Measurements from ENCODE around the gene TCTN1.

DNA sequence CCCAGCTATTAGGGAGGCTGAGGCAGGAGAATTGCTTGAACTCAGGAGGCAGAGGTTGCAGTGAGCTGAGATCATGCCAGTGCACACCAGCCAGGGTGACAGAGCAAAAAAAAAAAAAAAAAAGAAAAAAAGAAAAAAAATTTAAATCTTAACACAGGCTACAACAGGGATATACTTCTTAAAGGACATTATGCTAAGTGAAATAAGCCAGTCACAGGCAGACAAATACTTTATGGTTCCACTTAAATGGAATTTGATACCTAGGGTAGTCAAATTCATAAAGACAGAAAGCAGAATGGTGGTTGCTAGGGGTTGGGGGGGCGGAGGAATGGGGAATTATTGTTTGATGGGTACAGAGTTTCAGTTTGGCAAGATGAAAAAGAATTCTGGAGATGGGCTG, 16.0 kb upstream of the TCTN1 start:
- TF ChIP-seq POLR2A (IDR thresholded peaks at IDR 0.05) = no peak
- TF ChIP-seq, protein P1, sequence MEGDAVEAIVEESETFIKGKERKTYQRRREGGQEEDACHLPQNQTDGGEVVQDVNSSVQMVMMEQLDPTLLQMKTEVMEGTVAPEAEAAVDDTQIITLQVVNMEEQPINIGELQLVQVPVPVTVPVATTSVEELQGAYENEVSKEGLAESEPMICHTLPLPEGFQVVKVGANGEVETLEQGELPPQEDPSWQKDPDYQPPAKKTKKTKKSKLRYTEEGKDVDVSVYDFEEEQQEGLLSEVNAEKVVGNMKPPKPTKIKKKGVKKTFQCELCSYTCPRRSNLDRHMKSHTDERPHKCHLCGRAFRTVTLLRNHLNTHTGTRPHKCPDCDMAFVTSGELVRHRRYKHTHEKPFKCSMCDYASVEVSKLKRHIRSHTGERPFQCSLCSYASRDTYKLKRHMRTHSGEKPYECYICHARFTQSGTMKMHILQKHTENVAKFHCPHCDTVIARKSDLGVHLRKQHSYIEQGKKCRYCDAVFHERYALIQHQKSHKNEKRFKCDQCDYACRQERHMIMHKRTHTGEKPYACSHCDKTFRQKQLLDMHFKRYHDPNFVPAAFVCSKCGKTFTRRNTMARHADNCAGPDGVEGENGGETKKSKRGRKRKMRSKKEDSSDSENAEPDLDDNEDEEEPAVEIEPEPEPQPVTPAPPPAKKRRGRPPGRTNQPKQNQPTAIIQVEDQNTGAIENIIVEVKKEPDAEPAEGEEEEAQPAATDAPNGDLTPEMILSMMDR (IDR thresholded peaks at IDR 0.05) = no peak

All from thyroid gland (tissue), 4 donors.